ENCODE measurements around the gene PPP1R10.

The PPP1R10 gene

DNA sequence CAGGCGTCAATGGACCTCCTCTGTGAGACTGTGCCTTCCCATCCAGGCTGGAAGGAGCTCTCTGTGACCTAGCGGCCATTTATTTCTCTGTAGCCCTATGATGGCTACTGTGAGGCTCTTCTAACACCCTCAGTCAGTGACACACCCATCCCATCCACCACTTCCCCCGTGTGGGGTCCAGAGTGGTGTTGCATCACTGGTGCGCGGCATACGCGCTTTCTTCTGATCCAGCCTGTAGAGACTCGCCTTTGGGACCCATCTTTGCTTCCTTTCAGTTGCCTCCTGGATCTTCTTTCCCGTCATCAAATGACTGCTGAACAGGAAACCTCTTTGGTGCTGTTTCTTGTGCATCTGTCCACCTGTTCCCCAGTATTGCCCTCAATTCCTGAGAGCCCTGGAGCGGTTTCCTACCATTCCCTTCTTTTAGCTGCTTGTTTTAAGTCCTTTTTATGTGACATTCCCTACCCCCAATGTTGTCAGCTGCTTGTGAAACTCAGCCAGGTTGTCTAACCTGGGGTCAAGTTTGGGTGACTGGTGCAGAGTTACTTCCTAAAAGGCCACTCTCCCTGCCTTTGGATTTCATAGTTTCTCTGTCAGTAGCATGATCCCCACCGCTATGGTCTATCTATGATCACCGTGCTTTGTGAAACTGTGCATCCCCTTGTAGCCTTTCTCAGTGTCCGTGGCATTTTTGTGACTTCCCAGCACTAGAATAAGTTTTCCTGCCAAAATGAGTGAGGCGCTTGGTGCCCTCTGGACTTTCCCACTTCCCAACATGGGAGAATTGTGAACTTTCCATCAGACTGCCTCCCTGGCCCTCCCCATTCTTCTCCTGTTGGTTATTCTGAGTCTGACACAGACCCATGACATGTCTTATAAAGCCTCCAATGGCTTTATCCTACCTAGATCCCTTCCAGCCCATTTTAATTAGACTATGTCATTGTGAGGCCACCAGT is 54.3 kb downstream of the PPP1R10 start:
- Histone ChIP-seq H3K27ac (ENCODE audit: low read length) (no peak overlapping the region), H3K36me3 (ENCODE audit: control insufficient read depth, low read depth, low read length) (peaks cover 14% of the 10 kb centered on the region), H3K4me3 (ENCODE audit: low read length) (no peak overlapping the region), H3K4me1 (ENCODE audit: control insufficient read depth, low read depth, low read length) (no peaks in the 10 kb centered on the region), H3K9me3 (ENCODE audit: control insufficient read depth, low read depth, low read length) (no peaks in the 10 kb centered on the region), H3K9ac (ENCODE audit: low read length) (no peak overlapping the region), H3K27me3 (ENCODE audit: control insufficient read depth, insufficient read depth, low read length) (no peaks in the 10 kb centered on the region)

- H3K9ac ChIP-seq (ENCODE audit: low read length) = no peak overlapping the region
- no peak overlapping the region for H3K27ac ChIP-seq (ENCODE audit: low read length)
- H3K9me3 ChIP-seq (ENCODE audit: control insufficient read depth, low read depth, low read length) = no peaks in the 10 kb centered on the region
- no peak overlapping the region for H3K4me3 ChIP-seq (ENCODE audit: low read length)
- peaks cover 14% of the 10 kb centered on the region for H3K36me3 ChIP-seq (ENCODE audit: control insufficient read depth, low read depth, low read length)
- no peaks in the 10 kb centered on the region for H3K27me3 ChIP-seq (ENCODE audit: control insufficient read depth, insufficient read depth, low read length)
- no peaks in the 10 kb centered on the region for H3K4me1 ChIP-seq (ENCODE audit: control insufficient read depth, low read depth, low read length)
Measured at GRCh38 chr6:30560930-30561329, 56.1 kb downstream of the PPP1R10 start.

DNA sequence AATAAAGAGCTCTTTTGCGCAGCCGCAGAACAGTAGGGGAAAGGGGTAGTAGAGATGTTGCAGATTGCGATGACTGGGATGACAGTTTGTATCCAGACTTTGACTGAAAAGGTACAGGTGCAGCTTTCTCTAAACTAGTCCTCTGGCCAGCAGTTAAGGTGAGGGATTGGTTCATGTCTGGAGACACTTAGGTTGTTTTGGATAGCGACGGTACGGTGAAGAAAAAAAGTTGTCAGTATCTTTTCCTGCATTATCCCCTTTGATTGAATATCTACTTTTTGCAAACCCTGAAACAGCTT is 59.4 kb downstream of the PPP1R10 start:
- H3K4me1 ChIP-seq (ENCODE audit: control insufficient read depth, low read depth, low read length) = peaks cover 5% of the 10 kb centered on the region
- peak overlapping the region; percentile 81 for H3K4me3 ChIP-seq (ENCODE audit: low read length)
- no peaks in the 10 kb centered on the region for H3K9me3 ChIP-seq (ENCODE audit: control insufficient read depth, low read depth, low read length)
- peaks cover 21% of the 10 kb centered on the region for H3K36me3 ChIP-seq (ENCODE audit: control insufficient read depth, low read depth, low read length)
- H3K27me3 ChIP-seq (ENCODE audit: control insufficient read depth, insufficient read depth, low read length) = no peaks in the 10 kb centered on the region
- H3K27ac ChIP-seq (ENCODE audit: low read length) = peak overlapping the region; percentile 79
- H3K9ac ChIP-seq (ENCODE audit: low read length) = peak overlapping the region; percentile 83

GRCh38 chr6:30556906-30557682 is 59.9 kb downstream of the PPP1R10 start, which contains the start of gene PRR3:
TSS of gene PRR3 (plus strand) at chr6:30557295. CDS start at chr6:30557345, 50 bp downstream.
- peak within 1 kb of the TSS; percentile 79 for H3K27ac ChIP-seq (ENCODE audit: low read length)
- H3K36me3 ChIP-seq (ENCODE audit: control insufficient read depth, low read depth, low read length) = peaks cover 19% of the 10 kb centered on the region

GRCh38 chr6:30556066-30556905 is 60.8 kb downstream of the PPP1R10 start, which contains the start of gene GNL1:
TSS of gene GNL1 (minus strand) at chr6:30556489. CDS start at chr6:30556203, 286 bp downstream.
- H3K4me3 ChIP-seq (ENCODE audit: low read length) = peak within 1 kb of the TSS; percentile 81
- H3K9me3 ChIP-seq (ENCODE audit: control insufficient read depth, low read depth, low read length) = no peaks in the 10 kb centered on the region
- peak within 1 kb of the TSS; percentile 83 for H3K9ac ChIP-seq (ENCODE audit: low read length)
- peaks cover 5% of the 10 kb centered on the region for H3K4me1 ChIP-seq (ENCODE audit: control insufficient read depth, low read depth, low read length)
- no peaks in the 10 kb centered on the region for H3K27me3 ChIP-seq (ENCODE audit: control insufficient read depth, insufficient read depth, low read length)
- peaks cover 24% of the 10 kb centered on the region for H3K36me3 ChIP-seq (ENCODE audit: control insufficient read depth, low read depth, low read length)
- H3K27ac ChIP-seq (ENCODE audit: low read length) = peak within 1 kb of the TSS; percentile 79

More at GRCh38 chr6:30556906-30557682, 59.9 kb downstream of the PPP1R10 start, which contains the start of gene PRR3:
- Histone ChIP-seq H3K9me3 (ENCODE audit: control insufficient read depth, low read depth, low read length) (no peaks in the 10 kb centered on the region), H3K27me3 (ENCODE audit: control insufficient read depth, insufficient read depth, low read length) (no peaks in the 10 kb centered on the region), H3K9ac (ENCODE audit: low read length) (peak within 1 kb of the TSS; percentile 83), H3K4me1 (ENCODE audit: control insufficient read depth, low read depth, low read length) (peaks cover 5% of the 10 kb centered on the region), H3K4me3 (ENCODE audit: low read length) (peak within 1 kb of the TSS; percentile 81)

GRCh38 chr6:30555816-30556065 is 61.3 kb downstream of the PPP1R10 start:
- no peak overlapping the region for H3K27ac ChIP-seq (ENCODE audit: low read length)
- H3K4me3 ChIP-seq (ENCODE audit: low read length) = peak overlapping the region; percentile 81
- H3K36me3 ChIP-seq (ENCODE audit: control insufficient read depth, low read depth, low read length) = peaks cover 27% of the 10 kb centered on the region
- H3K4me1 ChIP-seq (ENCODE audit: control insufficient read depth, low read depth, low read length) = peaks cover 5% of the 10 kb centered on the region
- no peaks in the 10 kb centered on the region for H3K9me3 ChIP-seq (ENCODE audit: control insufficient read depth, low read depth, low read length)
- peak overlapping the region; percentile 83 for H3K9ac ChIP-seq (ENCODE audit: low read length)
- no peaks in the 10 kb centered on the region for H3K27me3 ChIP-seq (ENCODE audit: control insufficient read depth, insufficient read depth, low read length)

- Histone ChIP-seq H3K9ac (ENCODE audit: low read length) (peak overlapping the region; percentile 83), H3K4me1 (ENCODE audit: control insufficient read depth, low read depth, low read length) (peaks cover 5% of the 10 kb centered on the region), H3K4me3 (ENCODE audit: low read length) (peak overlapping the region; percentile 81), H3K27me3 (ENCODE audit: control insufficient read depth, insufficient read depth, low read length) (no peaks in the 10 kb centered on the region), H3K36me3 (ENCODE audit: control insufficient read depth, low read depth, low read length) (peaks cover 29% of the 10 kb centered on the region), H3K9me3 (ENCODE audit: control insufficient read depth, low read depth, low read length) (no peaks in the 10 kb centered on the region), H3K27ac (ENCODE audit: low read length) (no peak overlapping the region)
Measured at GRCh38 chr6:30554962-30555815, 61.9 kb downstream of the PPP1R10 start.

- H3K9me3 ChIP-seq (ENCODE audit: control insufficient read depth, low read depth, low read length) = no peaks in the 10 kb centered on the region
- H3K27ac ChIP-seq (ENCODE audit: low read length) = no peak overlapping the region
- H3K36me3 ChIP-seq (ENCODE audit: control insufficient read depth, low read depth, low read length) = peaks cover 30% of the 10 kb centered on the region
- no peak overlapping the region for H3K4me3 ChIP-seq (ENCODE audit: low read length)
- peaks cover 5% of the 10 kb centered on the region for H3K4me1 ChIP-seq (ENCODE audit: control insufficient read depth, low read depth, low read length)
- H3K9ac ChIP-seq (ENCODE audit: low read length) = no peak overlapping the region
- H3K27me3 ChIP-seq (ENCODE audit: control insufficient read depth, insufficient read depth, low read length) = no peaks in the 10 kb centered on the region
Measured at GRCh38 chr6:30554404-30554803, 62.6 kb downstream of the PPP1R10 start.
